A549 (cell line): ENCODE results near the gene PRKCE. TPM values are rescaled to one million over a fixed set of nuclear protein-coding genes. Genes with fewer than 3 reads are reported as not detected.

Experiments
- ATAC-seq, 2 experiments: fragments of 200-7000 bp in 1 of 2; fragments of >200 bp in 1 of 2; cut with Nextera tagmentation in 1 of 2; cut with Tn5 transposase in 1 of 2; 3 replicates each; pipeline versions ENCODE4 v1.8.0 to v1.9.1; 2018 to 2020; ENCODE audit warnings: mild to moderate bottlenecking in 1 of 2, moderate library complexity in 1 of 2
- CTCF ChIA-PET: fragments of 300-600 bp; sonication (Branson Sonifier 250); formaldehyde crosslinking; extraction: SDS; loops from one replicate; lab custom pipeline; 2021; ENCODE audit warnings: antibody characterized with exemption, inconsistent platforms; lab: Yijun Ruan, JAX
- POLR2A ChIA-PET: fragments of 350-600 bp; formaldehyde crosslinking; extraction: SDS; loops from one replicate; lab custom pipeline; 2021; ENCODE audit warnings: antibody characterized with exemption, inconsistent platforms; lab: Yijun Ruan, JAX
- DNase-seq, 2 experiments: peaks; one replicate each; pipeline versions ENCODE4 v3.0.0 to v3.0.0-alpha.2; 2011 to 2016; ENCODE audit warnings: low read depth in 1 of 2, low spot score in 1 of 2
- FAIRE-seq: peaks from 2 replicates; lab custom pipeline; 2011; peaks lifted over from hg19 to GRCh38; lab: Jason Lieb, UNC
- H3K27ac ChIP-seq, 2 experiments: fragments of >200 bp; sonication (Bioruptor Twin); formaldehyde crosslinking; 3 replicates each; pipeline ENCODE4 v1.5.1; 2016 to 2017
- H3K4me1 ChIP-seq: fragments of >200 bp; sonication (Bioruptor Twin); formaldehyde crosslinking; 3 replicates; pipeline ENCODE4 v1.6.1; 2016
- H3K4me2 ChIP-seq: fragments of >200 bp; sonication (Bioruptor Twin); formaldehyde crosslinking; 3 replicates; pipeline ENCODE4 v1.6.1; 2016
- H3K4me3 ChIP-seq: fragments of >200 bp; sonication (Bioruptor Twin); formaldehyde crosslinking; 3 replicates; pipeline ENCODE4 v1.5.1; 2016
- H3K9me3 ChIP-seq: fragments of >200 bp; sonication (Bioruptor Twin); formaldehyde crosslinking; 3 replicates; pipeline ENCODE4 v1.6.1; 2016
- ATOH8 ChIP-seq: fragments of 250-450 bp; sonication (Bioruptor Pico); IDR thresholded peaks from 2 replicates; pipeline ENCODE4 v1.5.0; 2020; ENCODE audit warnings: low read depth, mild to moderate bottlenecking, moderate library complexity
- CBX2 ChIP-seq: fragments of 200-600 bp; sonication (generic); IDR thresholded peaks from 2 replicates; pipeline ENCODE4 v1.6.1; 2016; ENCODE audit warnings: low read depth, mild to moderate bottlenecking, borderline replicate concordance
- CTCF ChIP-seq: fragments of >200 bp; sonication (Bioruptor Twin); formaldehyde crosslinking; IDR thresholded peaks from 3 replicates; pipeline ENCODE4 v1.5.1; 2016
- E2F6 ChIP-seq: IDR thresholded peaks from 2 replicates; pipeline ENCODE4 v1.6.1; 2012; ENCODE audit warnings: low read depth, borderline replicate concordance
- EHMT2 ChIP-seq: fragments of 200-600 bp; sonication (generic); IDR thresholded peaks from 2 replicates; pipeline ENCODE4 v1.6.1; 2016; ENCODE audit warnings: antibody characterized with exemption, low read depth, mild to moderate bottlenecking, moderate library complexity
- FOSB ChIP-seq: fragments of 250-450 bp; sonication (Bioruptor Pico); IDR thresholded peaks from 2 replicates; pipeline ENCODE4 v1.5.0; 2020; ENCODE audit warnings: mild to moderate bottlenecking, moderate library complexity
- FOSL2 ChIP-seq, 2 experiments: fragments of 450-650 bp in 1 of 2; fragments of >200 bp in 1 of 2; sonication (Bioruptor Twin) in 1 of 2; formaldehyde crosslinking; IDR thresholded peaks; 2 replicates each; pipeline versions ENCODE4 v1.5.0 to v1.6.1; 2016 to 2020; ENCODE audit warnings: mild to moderate bottlenecking in 1 of 2, moderate library complexity in 1 of 2
- HDAC2 ChIP-seq: fragments of 200-600 bp; sonication (generic); IDR thresholded peaks from 2 replicates; pipeline ENCODE4 v1.6.1; 2016
- HES2 ChIP-seq: fragments of >200 bp; sonication (Bioruptor Twin); formaldehyde crosslinking; IDR thresholded peaks from 2 replicates; pipeline ENCODE4 v1.6.1; 2016
- HEYL ChIP-seq: fragments of 250-450 bp; sonication (Bioruptor Pico); IDR thresholded peaks from 2 replicates; pipeline ENCODE4 v1.8.0; 2021; ENCODE audit warnings: mild to moderate bottlenecking, moderate library complexity
- HMGXB4 ChIP-seq: fragments of 250-450 bp; sonication (Bioruptor Pico); IDR thresholded peaks from 2 replicates; pipeline ENCODE4 v1.5.0; 2021; ENCODE audit warnings: mild to moderate bottlenecking, moderate library complexity, borderline replicate concordance
- JUNB ChIP-seq: fragments of >200 bp; sonication (Bioruptor Twin); formaldehyde crosslinking; IDR thresholded peaks from 2 replicates; pipeline ENCODE4 v1.6.1; 2016
- MAX ChIP-seq: IDR thresholded peaks from 2 replicates; pipeline ENCODE4 v1.6.1; 2012
- MYC ChIP-seq: IDR thresholded peaks from 2 replicates; pipeline ENCODE4 v1.6.1; 2012; ENCODE audit warnings: mild to moderate bottlenecking, inconsistent platforms, low read length, improper control_type of control experiment, borderline replicate concordance
- NR3C1 ChIP-seq: fragments of >200 bp; sonication (Bioruptor Twin); formaldehyde crosslinking; IDR thresholded peaks from 3 replicates; pipeline ENCODE4 v1.6.1; 2017
- POLR2A ChIP-seq: IDR thresholded peaks from 2 replicates; pipeline ENCODE4 v1.6.1; 2012; ENCODE audit warnings: mild to moderate bottlenecking, low read length
- POLR2AphosphoS2 ChIP-seq: conservative IDR thresholded peaks from 2 replicates; pipeline ENCODE4 v1.6.1; 2012; ENCODE audit warnings: low read length, improper control_type of control experiment, inconsistent platforms
- SMC3 ChIP-seq: fragments of >200 bp; sonication (Bioruptor Twin); formaldehyde crosslinking; IDR thresholded peaks from 3 replicates; pipeline ENCODE4 v1.6.1; 2018; ENCODE audit warnings: inconsistent platforms
- TFCP2L1 ChIP-seq: fragments of 250-450 bp; sonication (Bioruptor Pico); IDR thresholded peaks from 2 replicates; pipeline ENCODE4 v1.5.0; 2021; ENCODE audit warnings: mild to moderate bottlenecking
- TP53 ChIP-seq: fragments of 250-450 bp; sonication (Bioruptor Pico); IDR thresholded peaks from 2 replicates; pipeline ENCODE4 v1.5.0; 2021; ENCODE audit warnings: mild to moderate bottlenecking, moderate library complexity
- USF2 ChIP-seq: fragments of 450-650 bp; IDR thresholded peaks from 2 replicates; pipeline ENCODE4 v1.6.1; 2014; ENCODE audit warnings: antibody characterized with exemption
- ZC3H11A ChIP-seq: fragments of 450-650 bp; IDR thresholded peaks from 2 replicates; pipeline ENCODE4 v1.6.1; 2014; ENCODE audit warnings: antibody characterized with exemption, mild to moderate bottlenecking
- ZNF302 ChIP-seq: fragments of 250-450 bp; sonication (Bioruptor Pico); IDR thresholded peaks from 2 replicates; pipeline ENCODE4 v1.9.0; 2021; ENCODE audit warnings: inconsistent platforms, mild to moderate bottlenecking, moderate library complexity
- WGBS: methylation state at CpG from one replicate; pipeline ENCODE4 v1.1.6; 2017; ENCODE audit errors: missing lambda C conversion rate; 5-methylcytosine and 5-hydroxymethylcytosine counted together
- polyA plus RNA-seq, 4 experiments: library from polyadenylated mRNA; depleted of rRNA in 3 of 4; stranded (reverse); fragments of >200 nt; fragmentation: RNase III in 1 of 4; extraction: RNeasy Plus Mini Kit Qiagen cat#74134 plus additional on column Dnase treatment in 1 of 4; gene quantifications; 2 replicates in 3 of 4; 3 replicates in 1 of 4; pipeline ENCODE4 v1.2.3, GENCODE V29; 2011 to 2017

The PRKCE gene
- polyA plus RNA-seq, 2 of the 4 experiments (the other 2 are of a cell fraction), result 11.5 to 12.0 TPM

GRCh38 chr2:45902781-45903375, 251.4 kb downstream of the PRKCE start:
- H3K27ac ChIP-seq, result no peak overlapping the region
- FAIRE-seq, result no peak
- WGBS, result 67% methylated on average over 2 of the region's 2 CpGs
- H3K4me1 ChIP-seq, result no peaks in the 10 kb centered on the region
- no peak for ATAC-seq
- no peaks in the 10 kb centered on the region for H3K9me3 ChIP-seq
- no peak for TF ChIP-seq POLR2A
- no peak for TF ChIP-seq E2F6
- no peak for TF ChIP-seq FOSB
- no peak for TF ChIP-seq CTCF
- no peak for TF ChIP-seq TFCP2L1 (CRISPR knock-in tag)
- no peak for TF ChIP-seq TP53 (CRISPR knock-in tag)
- TF ChIP-seq JUNB, result no peak
- no peak for TF ChIP-seq EHMT2
- TF ChIP-seq POLR2AphosphoS2, result no peak
- no peak for TF ChIP-seq FOSL2 (IDR thresholded peaks at IDR 0.05)
- TF ChIP-seq FOSL2 (CRISPR knock-in tag; IDR thresholded peaks at IDR 0.05), result no peak
- TF ChIP-seq ATOH8 (CRISPR knock-in tag), result no peak
- CTCF ChIA-PET, result interaction anchor here (0.6 to 2.2 kb wide), 4 partner anchors 9 to 195 kb away, joined by 3 to 6 read pairs (median 3); no protein-coding TSS in a partner anchor
- H3K4me2 ChIP-seq, result no peak overlapping the region
- H3K4me3 ChIP-seq, result no peak overlapping the region
- POLR2A ChIA-PET, result no interaction called here
- DNase-seq, result no peak

- no peaks in the 10 kb centered on the region for H3K9me3 ChIP-seq
- no peak for FAIRE-seq
- CTCF ChIA-PET, result interaction anchor here (1.0 kb wide), 1 partner anchor 88 kb away, joined by 3 read pairs; no protein-coding TSS in a partner anchor
- 81% methylated on average over 15 of the region's 15 CpGs for WGBS
- no peak overlapping the region for H3K4me3 ChIP-seq
- peaks cover 2% of the 10 kb centered on the region; the same call in 1 of the 3 replicates for H3K4me1 ChIP-seq
- no peak for ATAC-seq
- TF ChIP-seq HES2 (no peak), USF2 (no peak), SMC3 (no peak), MAX (no peak), ZNF302 (CRISPR knock-in tag) (no peak), CTCF (no peak), HEYL (CRISPR knock-in tag) (no peak), MYC (no peak), HDAC2 (no peak), HMGXB4 (CRISPR knock-in tag) (no peak), ZC3H11A (no peak), NR3C1 (no peak), CBX2 (no peak)
- TF ChIP-seq, all 56 proteins: peak for 0
- DNase-seq, result no peak
- POLR2A ChIA-PET, result no interaction called here
- Histone ChIP-seq H3K27ac (no peak overlapping the region), H3K4me2 (no peak overlapping the region)
Observed at GRCh38 chr2:45904267-45904945, 252.9 kb downstream of the PRKCE start.
